SJSA1 (cell line): ENCODE measurements around the gene SLC1A7. TPM values are rescaled to one million over a fixed set of nuclear protein-coding genes. Genes with fewer than 3 reads are reported as not detected.
A peak's percentile ranks its signal among the peaks of the same experiment; 100 is the strongest.

Source experiments
- DNase-seq, 2 experiments: peaks; one replicate each; pipeline ENCODE4 v3.0.0-alpha.2; 2015 to 2020; ENCODE audit warnings: low spot score in 2 of 2, low read depth in 1 of 2
- H3K27ac ChIP-seq: fragments of 250-450 bp; sonication (Bioruptor Pico); 2 replicates; pipeline ENCODE4 v1.5.1; 2020; ENCODE audit warnings: mild to moderate bottlenecking, moderate library complexity
- H3K27me3 ChIP-seq: fragments of 250-450 bp; sonication (Bioruptor Pico); replicated peaks from 2 replicates; pipeline ENCODE4 v1.5.1; 2020; ENCODE audit warnings: mild to moderate bottlenecking, moderate library complexity
- H3K36me3 ChIP-seq: fragments of 250-450 bp; sonication (Bioruptor Pico); 2 replicates; pipeline ENCODE4 v1.5.1; 2020; ENCODE audit warnings: mild to moderate bottlenecking
- H3K4me1 ChIP-seq: fragments of 250-450 bp; sonication (Bioruptor Pico); replicated peaks from 2 replicates; pipeline ENCODE4 v1.6.1; 2021; ENCODE audit warnings: mild to moderate bottlenecking
- H3K4me3 ChIP-seq: fragments of 250-450 bp; sonication (Bioruptor Pico); 2 replicates; pipeline ENCODE4 v1.5.1; 2020; ENCODE audit warnings: mild to moderate bottlenecking
- H3K9me3 ChIP-seq: fragments of 250-450 bp; sonication (Bioruptor Pico); replicated peaks from 2 replicates; pipeline ENCODE4 v1.5.1; 2020; ENCODE audit warnings: mild to moderate bottlenecking
- total RNA-seq: library from RNA; depleted of rRNA; stranded (reverse); fragments of >200 nt; shearing (Covaris generic); gene quantifications from 2 replicates; pipeline ENCODE4 v1.2.3, GENCODE V29; 2014

SLC1A7 gene
- total RNA-seq, 1 experiment from 2014 or later = 12.1 TPM

- no peaks in the 10 kb centered on the region for H3K9me3 ChIP-seq
- peaks cover 13% of the 10 kb centered on the region for H3K4me1 ChIP-seq
- no peaks in the 10 kb centered on the region for H3K36me3 ChIP-seq
- peak within 1 kb of the TSS; percentile 50 for H3K4me3 ChIP-seq
- no peaks in the 10 kb centered on the region for H3K27me3 ChIP-seq
- H3K27ac ChIP-seq = no peak within 1 kb of the TSS
- peak in 1 of 2 experiments; percentile 48 for DNase-seq
These were observed 80.4 kb downstream of the SLC1A7 start, which contains the start of gene PODN for GRCh38 chr1:53061859-53062707. TSS of gene PODN (plus strand) at chr1:53062213. CDS start at chr1:53069856, 7,643 bp downstream.

GRCh38 chr1:53061123-53061858 is 81.1 kb downstream of the SLC1A7 start:
- no peaks in the 10 kb centered on the region for H3K36me3 ChIP-seq
- H3K27me3 ChIP-seq = no peaks in the 10 kb centered on the region
- H3K27ac ChIP-seq = no peak overlapping the region
- peaks cover 13% of the 10 kb centered on the region for H3K4me1 ChIP-seq
- DNase-seq = no peak
- peak overlapping the region; percentile 50 for H3K4me3 ChIP-seq
- H3K9me3 ChIP-seq = no peaks in the 10 kb centered on the region

DNA sequence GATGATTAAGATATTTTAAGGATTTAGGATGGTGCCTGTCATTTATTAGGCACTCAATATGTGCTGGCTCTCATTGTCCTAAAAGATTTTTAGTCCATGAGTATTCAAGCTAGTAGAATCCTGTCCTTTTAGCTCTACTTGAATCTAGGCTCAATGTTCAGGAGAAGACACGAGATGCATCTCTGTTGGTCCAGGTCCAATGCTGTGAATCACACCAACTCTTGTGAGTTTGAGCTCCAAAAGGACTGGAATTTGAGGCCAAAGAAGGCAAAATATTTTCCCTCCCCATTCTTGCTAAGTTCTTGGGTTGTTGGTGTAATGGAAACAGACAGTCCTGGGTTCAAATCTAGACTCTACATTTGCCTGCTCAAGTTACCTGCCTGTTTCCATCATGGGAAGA is 81.9 kb downstream of the SLC1A7 start:
- Histone ChIP-seq H3K27ac (no peak overlapping the region), H3K36me3 (no peaks in the 10 kb centered on the region), H3K4me3 (no peak overlapping the region), H3K4me1 (peaks cover 13% of the 10 kb centered on the region), H3K9me3 (no peaks in the 10 kb centered on the region), H3K27me3 (no peaks in the 10 kb centered on the region)
- no peak for DNase-seq

GRCh38 chr1:53057127-53057526 is 85.3 kb downstream of the SLC1A7 start:
- Histone ChIP-seq H3K27me3 (no peaks in the 10 kb centered on the region), H3K4me1 (peaks cover 5% of the 10 kb centered on the region), H3K27ac (no peak overlapping the region), H3K9me3 (no peaks in the 10 kb centered on the region), H3K36me3 (peaks cover 11% of the 10 kb centered on the region), H3K4me3 (no peak overlapping the region)
- no peak for DNase-seq

DNA sequence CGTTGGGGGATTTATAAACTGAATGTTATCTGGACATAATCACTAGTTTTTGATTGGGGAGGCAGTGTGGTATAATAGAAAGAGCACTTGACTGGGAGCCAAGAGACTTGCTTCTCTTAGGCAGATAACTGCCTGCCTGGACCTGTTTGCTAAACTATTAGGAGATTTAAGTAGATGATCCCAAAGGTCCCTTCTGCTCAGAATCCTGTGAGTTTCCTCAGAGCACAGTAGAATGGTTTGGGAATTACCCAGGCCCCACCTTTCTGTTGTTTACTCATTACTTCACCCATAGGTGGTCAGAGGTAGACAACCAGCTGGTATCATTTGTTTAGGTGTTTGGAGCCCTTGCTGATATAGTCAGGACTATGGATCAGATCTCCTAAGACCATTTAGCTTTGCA is 90.8 kb downstream of the SLC1A7 start:
- no peaks in the 10 kb centered on the region for H3K27me3 ChIP-seq
- peaks cover 43% of the 10 kb centered on the region for H3K36me3 ChIP-seq
- peaks cover 21% of the 10 kb centered on the region for H3K4me1 ChIP-seq
- no peak overlapping the region for H3K27ac ChIP-seq
- H3K9me3 ChIP-seq = no peaks in the 10 kb centered on the region
- DNase-seq = no peak
- no peak overlapping the region for H3K4me3 ChIP-seq

DNA sequence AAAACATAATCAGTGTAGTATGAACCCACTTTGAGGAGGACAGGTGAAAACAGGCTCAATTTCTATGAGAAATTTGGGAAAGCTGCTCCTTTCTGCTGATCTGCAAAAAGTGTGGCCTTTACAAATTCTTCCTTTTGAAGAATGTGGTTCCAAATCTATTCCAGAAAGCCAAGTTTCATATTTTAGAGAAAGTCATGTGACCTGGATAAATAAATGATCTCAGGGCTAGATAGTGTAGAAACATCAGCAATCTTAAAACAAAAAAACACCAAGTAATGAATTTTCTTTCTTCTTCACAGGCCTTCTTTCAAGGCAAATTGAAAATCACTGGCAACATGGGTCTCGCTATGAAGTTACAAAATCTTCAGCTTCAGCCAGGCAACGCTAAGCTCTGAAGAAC is 92.1 kb downstream of the SLC1A7 start:
- H3K9me3 ChIP-seq = no peaks in the 10 kb centered on the region
- no peak overlapping the region for H3K27ac ChIP-seq
- no peaks in the 10 kb centered on the region for H3K27me3 ChIP-seq
- H3K4me3 ChIP-seq = no peak overlapping the region
- peaks cover 46% of the 10 kb centered on the region for H3K36me3 ChIP-seq
- DNase-seq = no peak
- peaks cover 30% of the 10 kb centered on the region for H3K4me1 ChIP-seq

DNA sequence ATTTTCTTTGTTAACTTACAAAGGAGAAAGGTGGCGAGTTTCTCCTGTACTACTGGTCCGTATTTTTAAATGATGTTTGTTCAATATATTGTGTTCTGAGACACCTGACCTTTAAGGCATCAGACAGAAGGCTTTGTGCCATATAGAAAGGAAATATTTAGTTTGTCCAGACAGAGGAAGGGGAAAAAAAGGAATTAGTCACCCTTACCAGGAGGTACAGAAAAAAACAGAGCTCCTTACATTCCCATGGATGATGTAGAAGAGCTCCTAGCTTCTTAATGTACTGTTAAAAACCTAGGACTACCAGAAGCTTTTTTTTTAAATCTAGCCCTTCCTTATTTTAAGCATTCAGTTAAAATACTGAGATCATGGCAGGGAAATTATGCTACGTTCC is 92.9 kb downstream of the SLC1A7 start:
- no peak overlapping the region; the same call in 1 of the 2 replicates for H3K27ac ChIP-seq
- peaks cover 47% of the 10 kb centered on the region for H3K36me3 ChIP-seq
- H3K4me3 ChIP-seq = no peak overlapping the region
- no peaks in the 10 kb centered on the region for H3K9me3 ChIP-seq
- H3K27me3 ChIP-seq = no peaks in the 10 kb centered on the region
- H3K4me1 ChIP-seq = peaks cover 37% of the 10 kb centered on the region
- DNase-seq = no peak

DNA sequence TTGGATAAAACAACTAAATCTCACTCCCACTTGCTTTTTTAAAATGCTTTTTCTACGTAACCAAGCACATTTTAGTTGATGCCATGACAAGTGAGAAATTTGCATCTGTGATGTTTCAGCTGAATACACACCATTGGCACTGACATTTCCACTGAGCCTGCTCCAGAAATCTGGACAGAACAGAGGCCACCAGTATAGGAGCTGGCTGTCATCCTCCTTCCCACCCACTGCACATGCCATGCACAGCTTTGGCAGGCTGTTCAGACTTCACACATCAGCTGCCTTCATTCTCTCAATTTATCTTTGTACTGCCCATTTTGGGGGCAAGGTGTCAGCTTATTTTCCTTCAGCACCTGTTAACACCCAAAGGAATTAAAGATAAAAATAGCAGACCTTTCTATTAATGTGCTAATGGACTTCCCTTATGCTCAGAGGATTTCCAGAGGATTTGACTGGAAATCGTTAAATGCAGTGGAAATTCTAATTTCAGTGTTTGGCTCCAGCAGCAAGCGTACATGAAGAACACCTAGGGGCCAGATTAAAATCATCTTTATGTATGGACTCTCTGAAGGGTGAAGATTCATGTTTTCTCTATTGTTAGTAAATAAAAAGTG is 93.4 kb downstream of the SLC1A7 start:
- H3K27me3 ChIP-seq = no peaks in the 10 kb centered on the region
- DNase-seq = no peak
- H3K4me1 ChIP-seq = peaks cover 42% of the 10 kb centered on the region
- no peak overlapping the region for H3K4me3 ChIP-seq
- no peaks in the 10 kb centered on the region for H3K9me3 ChIP-seq
- H3K27ac ChIP-seq = no peak overlapping the region; the same call in 1 of the 2 replicates
- H3K36me3 ChIP-seq = peaks cover 47% of the 10 kb centered on the region

- Histone ChIP-seq H3K9me3 (no peaks in the 10 kb centered on the region), H3K4me1 (peaks cover 52% of the 10 kb centered on the region), H3K36me3 (peaks cover 43% of the 10 kb centered on the region), H3K27ac (peak overlapping the region; percentile 66), H3K27me3 (no peaks in the 10 kb centered on the region), H3K4me3 (no peak overlapping the region)
- DNase-seq = peak in 1 of 2 experiments; percentile 68
These were observed 94.4 kb downstream of the SLC1A7 start for GRCh38 chr1:53047737-53048736.

GRCh38 chr1:53046930-53047329 is 95.5 kb downstream of the SLC1A7 start:
- DNase-seq = peak; percentile 34 to 53

DNA sequence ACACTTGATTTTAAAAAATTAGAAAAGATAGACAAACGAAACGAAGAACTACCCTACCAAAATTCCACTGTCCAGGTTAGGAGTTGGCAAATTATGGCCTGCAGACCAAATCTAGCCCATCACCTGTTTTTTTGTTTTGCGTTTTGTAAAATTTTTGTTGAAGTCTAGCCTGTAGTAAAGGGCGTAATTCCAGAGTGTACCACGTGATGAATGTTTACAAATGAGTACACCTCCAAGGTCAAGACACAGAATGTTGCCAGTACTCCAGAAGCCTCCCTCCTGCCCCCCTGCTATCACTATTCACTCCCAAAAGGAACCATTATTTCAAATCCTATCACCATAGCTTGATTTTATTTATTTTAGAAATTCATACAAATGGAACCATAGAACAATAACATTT is 97.5 kb downstream of the SLC1A7 start:
- DNase-seq = no peak
- Histone ChIP-seq H3K27me3 (no peaks in the 10 kb centered on the region), H3K4me1 (peaks cover 60% of the 10 kb centered on the region), H3K27ac (no peak overlapping the region; the same call in 1 of the 2 replicates), H3K4me3 (no peak overlapping the region), H3K9me3 (no peaks in the 10 kb centered on the region), H3K36me3 (peaks cover 37% of the 10 kb centered on the region)

More at GRCh38 chr1:53046930-53047329, 95.5 kb downstream of the SLC1A7 start:
- H3K36me3 ChIP-seq = peaks cover 38% of the 10 kb centered on the region
- H3K4me3 ChIP-seq = no peak overlapping the region
- H3K27me3 ChIP-seq = no peaks in the 10 kb centered on the region
- peak overlapping the region; percentile 66 for H3K27ac ChIP-seq
- peaks cover 60% of the 10 kb centered on the region for H3K4me1 ChIP-seq
- no peaks in the 10 kb centered on the region for H3K9me3 ChIP-seq

DNA sequence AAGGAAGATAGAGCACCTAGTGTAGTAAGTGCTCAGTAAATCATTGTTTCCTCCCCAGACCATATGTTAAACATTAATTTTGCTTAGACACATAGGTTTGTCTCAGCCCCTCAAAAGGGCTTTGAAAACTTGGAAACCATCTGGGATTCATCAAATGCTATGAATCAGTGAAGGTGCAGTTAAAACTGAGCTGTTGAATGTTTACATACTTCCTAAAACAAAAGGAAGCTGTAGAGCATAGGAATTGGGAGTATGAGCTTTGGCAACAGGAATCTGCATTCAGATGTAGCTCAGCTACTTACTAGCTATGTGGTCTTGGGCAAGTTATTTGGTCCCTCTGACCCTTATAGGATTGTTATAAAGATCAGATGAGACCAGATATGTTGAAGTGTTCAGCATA is 99.2 kb downstream of the SLC1A7 start:
- Histone ChIP-seq H3K9me3 (no peaks in the 10 kb centered on the region), H3K36me3 (peaks cover 37% of the 10 kb centered on the region), H3K4me3 (no peak overlapping the region), H3K4me1 (peaks cover 55% of the 10 kb centered on the region), H3K27ac (peak overlapping the region; percentile 72), H3K27me3 (no peaks in the 10 kb centered on the region)
- peak; percentile 54 to 89 for DNase-seq

DNA sequence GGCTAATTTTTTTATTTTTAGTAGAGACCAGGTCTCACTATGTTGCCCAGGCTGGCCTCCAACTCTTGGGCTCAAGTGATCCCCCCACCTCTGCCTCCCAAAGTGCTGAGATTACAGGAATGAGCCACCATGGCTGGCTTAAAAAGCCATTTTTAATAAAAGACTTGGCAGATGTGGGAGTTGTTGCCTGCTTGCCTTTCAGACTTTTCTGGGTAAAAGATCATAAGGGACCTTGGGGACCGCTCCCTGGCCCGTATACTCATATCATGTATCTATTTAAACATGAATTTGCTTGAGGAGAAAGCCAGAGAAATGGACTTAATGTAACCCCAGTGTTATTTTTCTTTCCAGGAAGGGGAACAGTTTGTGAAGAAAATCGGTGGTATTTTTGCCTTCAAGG is 103.9 kb downstream of the SLC1A7 start:
- H3K9me3 ChIP-seq = no peaks in the 10 kb centered on the region
- no peak for DNase-seq
- no peaks in the 10 kb centered on the region for H3K27me3 ChIP-seq

More for the DNA sequence above, 103.9 kb downstream of the SLC1A7 start:
- Histone ChIP-seq H3K4me1 (peaks cover 12% of the 10 kb centered on the region), H3K27ac (no peak overlapping the region), H3K36me3 (peaks cover 32% of the 10 kb centered on the region), H3K4me3 (no peak overlapping the region)
